ENCODE data around the gene IFI27L1.

DNA sequence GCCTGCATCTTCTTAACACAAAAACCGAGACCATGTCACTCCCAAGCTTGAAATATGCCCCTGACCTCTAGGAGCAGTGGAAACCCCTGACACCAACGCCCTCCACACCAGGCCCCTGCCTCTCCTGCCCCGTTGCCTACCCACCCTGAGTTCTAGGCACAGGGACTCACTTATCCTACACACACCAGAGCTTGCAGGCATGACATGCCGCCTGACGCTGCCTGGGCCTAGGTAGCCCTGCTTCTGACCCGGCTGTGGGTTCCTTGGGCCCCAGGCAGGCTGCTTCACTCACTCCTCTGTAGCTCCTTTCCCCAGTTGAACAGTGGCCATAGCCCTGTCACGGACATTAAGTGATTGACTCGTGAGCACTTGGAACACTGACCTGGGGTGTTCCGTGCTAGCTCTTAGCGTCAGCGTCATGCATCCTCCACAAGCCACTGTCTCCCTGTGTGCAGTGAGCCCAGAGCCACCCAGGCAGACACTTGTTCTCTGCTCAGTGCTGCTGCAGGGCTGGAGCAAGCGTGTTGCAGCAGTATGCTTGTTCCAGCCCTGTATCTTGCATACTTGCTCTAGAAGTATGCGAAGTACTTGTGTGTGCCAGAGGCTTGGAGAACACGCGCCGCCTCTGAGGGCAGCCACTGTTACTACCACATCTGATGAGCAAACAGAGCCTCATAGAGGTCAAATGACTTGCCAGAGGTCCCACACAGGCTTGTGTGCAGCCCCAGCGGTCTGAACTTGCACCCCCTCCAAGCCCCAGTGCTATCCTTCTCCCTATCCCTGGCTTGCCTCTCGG is 39.4 kb upstream of the IFI27L1 start:
- no peak for TF ChIP-seq EZH2 (IDR thresholded peaks at IDR 0.05; ENCODE audit: borderline replicate concordance, low read depth, low read length, poor library complexity, severe bottlenecking)
- TF ChIP-seq, protein P1, sequence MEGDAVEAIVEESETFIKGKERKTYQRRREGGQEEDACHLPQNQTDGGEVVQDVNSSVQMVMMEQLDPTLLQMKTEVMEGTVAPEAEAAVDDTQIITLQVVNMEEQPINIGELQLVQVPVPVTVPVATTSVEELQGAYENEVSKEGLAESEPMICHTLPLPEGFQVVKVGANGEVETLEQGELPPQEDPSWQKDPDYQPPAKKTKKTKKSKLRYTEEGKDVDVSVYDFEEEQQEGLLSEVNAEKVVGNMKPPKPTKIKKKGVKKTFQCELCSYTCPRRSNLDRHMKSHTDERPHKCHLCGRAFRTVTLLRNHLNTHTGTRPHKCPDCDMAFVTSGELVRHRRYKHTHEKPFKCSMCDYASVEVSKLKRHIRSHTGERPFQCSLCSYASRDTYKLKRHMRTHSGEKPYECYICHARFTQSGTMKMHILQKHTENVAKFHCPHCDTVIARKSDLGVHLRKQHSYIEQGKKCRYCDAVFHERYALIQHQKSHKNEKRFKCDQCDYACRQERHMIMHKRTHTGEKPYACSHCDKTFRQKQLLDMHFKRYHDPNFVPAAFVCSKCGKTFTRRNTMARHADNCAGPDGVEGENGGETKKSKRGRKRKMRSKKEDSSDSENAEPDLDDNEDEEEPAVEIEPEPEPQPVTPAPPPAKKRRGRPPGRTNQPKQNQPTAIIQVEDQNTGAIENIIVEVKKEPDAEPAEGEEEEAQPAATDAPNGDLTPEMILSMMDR (conservative IDR thresholded peaks at IDR 0.05; ENCODE audit: low read depth, low read length): no peak

Measured in A673 (cell line).